ENCODE results near the gene GRHPR.
"Not testable (repeated sequence)": the region's sequence is repeated elsewhere in the genome, so short reads cannot be mapped to it uniquely, and the experiment has no call there.

The GRHPR gene

GRCh38 chr9:37473982-37474381 lies 51.5 kb downstream of the GRHPR start:
- not testable (repeated sequence) for H3K36me3 ChIP-seq (ENCODE audit: control insufficient read depth in 2 of 2, insufficient read depth in 2 of 2, low read length in 2 of 2); H3K27me3 ChIP-seq (ENCODE audit: control insufficient read depth in 2 of 2, insufficient read depth in 2 of 2, low read length in 2 of 2); H3K4me1 ChIP-seq (ENCODE audit: control insufficient read depth in 2 of 2, insufficient read depth in 2 of 2, low read length in 2 of 2); H3K27ac ChIP-seq (ENCODE audit: low read depth in 2 of 2, low read length in 2 of 2); H3K9me3 ChIP-seq (ENCODE audit: control insufficient read depth in 2 of 2, low read length in 2 of 2); H3K9ac ChIP-seq (ENCODE audit: low read depth in 1 of 2, low read length in 2 of 2); H3K4me3 ChIP-seq (ENCODE audit: low read length in 2 of 2)

- Histone ChIP-seq H3K9me3 (ENCODE audit: control insufficient read depth in 2 of 2, low read length in 2 of 2) (no peaks in the 10 kb centered on the region), H3K4me1 (ENCODE audit: control insufficient read depth in 2 of 2, insufficient read depth in 2 of 2, low read length in 2 of 2) (peaks cover 0 to 3% of the 10 kb centered on the region in 2 donors), H3K4me3 (ENCODE audit: low read length in 2 of 2) (no peak overlapping the region), H3K9ac (ENCODE audit: low read depth in 1 of 2, low read length in 2 of 2) (no peak overlapping the region), H3K36me3 (ENCODE audit: control insufficient read depth in 2 of 2, insufficient read depth in 2 of 2, low read length in 2 of 2) (no peaks in the 10 kb centered on the region), H3K27me3 (ENCODE audit: control insufficient read depth in 2 of 2, insufficient read depth in 2 of 2, low read length in 2 of 2) (no peaks in the 10 kb centered on the region), H3K27ac (ENCODE audit: low read depth in 2 of 2, low read length in 2 of 2) (no peak overlapping the region)
Measured at GRCh38 chr9:37474438-37474837, 51.9 kb downstream of the GRHPR start.

GRCh38 chr9:37476930-37477329 lies 54.4 kb downstream of the GRHPR start:
- Histone ChIP-seq H3K27ac (ENCODE audit: low read depth in 2 of 2, low read length in 2 of 2) (no peak overlapping the region), H3K9me3 (ENCODE audit: control insufficient read depth in 2 of 2, low read length in 2 of 2) (no peaks in the 10 kb centered on the region), H3K4me1 (ENCODE audit: control insufficient read depth in 2 of 2, insufficient read depth in 2 of 2, low read length in 2 of 2) (peaks cover 0 to 3% of the 10 kb centered on the region in 2 donors), H3K4me3 (ENCODE audit: low read length in 2 of 2) (no peak overlapping the region), H3K9ac (ENCODE audit: low read depth in 1 of 2, low read length in 2 of 2) (no peak overlapping the region), H3K36me3 (ENCODE audit: control insufficient read depth in 2 of 2, insufficient read depth in 2 of 2, low read length in 2 of 2) (no peaks in the 10 kb centered on the region), H3K27me3 (ENCODE audit: control insufficient read depth in 2 of 2, insufficient read depth in 2 of 2, low read length in 2 of 2) (peaks cover 0 to 4% of the 10 kb centered on the region in 2 donors)

GRCh38 chr9:37477443-37477842 lies 54.9 kb downstream of the GRHPR start:
- H3K36me3 ChIP-seq (ENCODE audit: control insufficient read depth in 2 of 2, insufficient read depth in 2 of 2, low read length in 2 of 2); H3K27ac ChIP-seq (ENCODE audit: low read depth in 2 of 2, low read length in 2 of 2): not testable (repeated sequence)

GRCh38 chr9:37477987-37478619 lies 55.6 kb downstream of the GRHPR start:
- H3K9me3 ChIP-seq (ENCODE audit: control insufficient read depth in 2 of 2, low read length in 2 of 2); H3K4me1 ChIP-seq (ENCODE audit: control insufficient read depth in 2 of 2, insufficient read depth in 2 of 2, low read length in 2 of 2); H3K27ac ChIP-seq (ENCODE audit: low read depth in 2 of 2, low read length in 2 of 2); H3K9ac ChIP-seq (ENCODE audit: low read depth in 1 of 2, low read length in 2 of 2); H3K27me3 ChIP-seq (ENCODE audit: control insufficient read depth in 2 of 2, insufficient read depth in 2 of 2, low read length in 2 of 2); H3K4me3 ChIP-seq (ENCODE audit: low read length in 2 of 2); H3K36me3 ChIP-seq (ENCODE audit: control insufficient read depth in 2 of 2, insufficient read depth in 2 of 2, low read length in 2 of 2): not testable (repeated sequence)

More at GRCh38 chr9:37477443-37477842, 54.9 kb downstream of the GRHPR start:
- H3K27me3 ChIP-seq (ENCODE audit: control insufficient read depth in 2 of 2, insufficient read depth in 2 of 2, low read length in 2 of 2); H3K4me3 ChIP-seq (ENCODE audit: low read length in 2 of 2); H3K4me1 ChIP-seq (ENCODE audit: control insufficient read depth in 2 of 2, insufficient read depth in 2 of 2, low read length in 2 of 2); H3K9ac ChIP-seq (ENCODE audit: low read depth in 1 of 2, low read length in 2 of 2); H3K9me3 ChIP-seq (ENCODE audit: control insufficient read depth in 2 of 2, low read length in 2 of 2): not testable (repeated sequence)

- H3K9me3 ChIP-seq (ENCODE audit: control insufficient read depth in 2 of 2, low read length in 2 of 2), result no peaks in the 10 kb centered on the region
- peaks cover 0 to 4% of the 10 kb centered on the region in 2 donors for H3K27me3 ChIP-seq (ENCODE audit: control insufficient read depth in 2 of 2, insufficient read depth in 2 of 2, low read length in 2 of 2)
- no peak overlapping the region for H3K27ac ChIP-seq (ENCODE audit: low read depth in 2 of 2, low read length in 2 of 2)
- H3K36me3 ChIP-seq (ENCODE audit: control insufficient read depth in 2 of 2, insufficient read depth in 2 of 2, low read length in 2 of 2), result no peaks in the 10 kb centered on the region
- H3K4me3 ChIP-seq (ENCODE audit: low read length in 2 of 2), result no peak overlapping the region
- peaks cover 4 to 8% of the 10 kb centered on the region in 2 donors for H3K4me1 ChIP-seq (ENCODE audit: control insufficient read depth in 2 of 2, insufficient read depth in 2 of 2, low read length in 2 of 2)
- no peak overlapping the region for H3K9ac ChIP-seq (ENCODE audit: low read depth in 1 of 2, low read length in 2 of 2)
Measured at GRCh38 chr9:37480759-37481158, 58.3 kb downstream of the GRHPR start.

GRCh38 chr9:37485389-37486255 lies 63.1 kb downstream of the GRHPR start, which contains the start of gene POLR1E:
TSS of gene POLR1E (plus strand) at chr9:37485948. CDS start at chr9:37486048, 100 bp downstream.
- H3K4me3 ChIP-seq (ENCODE audit: low read length in 2 of 2), result peak within 1 kb of the TSS; percentile 92 to 97
- no peaks in the 10 kb centered on the region for H3K9me3 ChIP-seq (ENCODE audit: control insufficient read depth in 2 of 2, low read length in 2 of 2)
- H3K9ac ChIP-seq (ENCODE audit: low read depth in 1 of 2, low read length in 2 of 2), result peak within 1 kb of the TSS; percentile 75 to 76
- H3K4me1 ChIP-seq (ENCODE audit: control insufficient read depth in 2 of 2, insufficient read depth in 2 of 2, low read length in 2 of 2), result peaks cover 13 to 20% of the 10 kb centered on the region in 2 donors
- H3K27ac ChIP-seq (ENCODE audit: low read depth in 2 of 2, low read length in 2 of 2), result peak within 1 kb of the TSS; percentile 42 to 67
- H3K27me3 ChIP-seq (ENCODE audit: control insufficient read depth in 2 of 2, insufficient read depth in 2 of 2, low read length in 2 of 2), result peaks cover 0 to 4% of the 10 kb centered on the region in 2 donors
- peaks cover 0 to 6% of the 10 kb centered on the region in 2 donors for H3K36me3 ChIP-seq (ENCODE audit: control insufficient read depth in 2 of 2, insufficient read depth in 2 of 2, low read length in 2 of 2)

GRCh38 chr9:37486256-37486615 lies 63.7 kb downstream of the GRHPR start:
- Histone ChIP-seq H3K36me3 (ENCODE audit: control insufficient read depth in 2 of 2, insufficient read depth in 2 of 2, low read length in 2 of 2) (peaks cover 0 to 7% of the 10 kb centered on the region in 2 donors), H3K4me1 (ENCODE audit: control insufficient read depth in 2 of 2, insufficient read depth in 2 of 2, low read length in 2 of 2) (peaks cover 13 to 20% of the 10 kb centered on the region in 2 donors)

More at GRCh38 chr9:37486256-37486615, 63.7 kb downstream of the GRHPR start:
- H3K27ac ChIP-seq (ENCODE audit: low read depth in 2 of 2, low read length in 2 of 2), result peak overlapping the region; percentile 3 to 67
- H3K9me3 ChIP-seq (ENCODE audit: control insufficient read depth in 2 of 2, low read length in 2 of 2), result no peaks in the 10 kb centered on the region
- peaks cover 0 to 4% of the 10 kb centered on the region in 2 donors for H3K27me3 ChIP-seq (ENCODE audit: control insufficient read depth in 2 of 2, insufficient read depth in 2 of 2, low read length in 2 of 2)
- H3K9ac ChIP-seq (ENCODE audit: low read depth in 1 of 2, low read length in 2 of 2), result peak overlapping the region; percentile 75 to 76
- peak overlapping the region; percentile 92 to 97 for H3K4me3 ChIP-seq (ENCODE audit: low read length in 2 of 2)

Data from mucosa of rectum (tissue), 2 donors.